K562 (cell line): ENCODE data around the gene SRSF9. TPM values are rescaled to one million over a fixed set of nuclear protein-coding genes. Genes with fewer than 3 reads are reported as not detected.
A peak's percentile ranks its signal among the peaks of the same experiment; 100 is the strongest.

Experiments used
- CEBPB ChIP-seq: fragments of 450-650 bp; IDR thresholded peaks from 2 replicates; pipeline ENCODE4 v1.6.1; 2016; ENCODE audit warnings: missing genetic modification characterization, missing compliant biosample characterization
- CEBPZ ChIP-seq: fragments of 150-350 bp; IDR thresholded peaks from 2 replicates; pipeline ENCODE4 v1.6.1; 2014; ENCODE audit warnings: low read depth, mild to moderate bottlenecking, low read length, borderline replicate concordance
- GTF2A2 ChIP-seq: IDR thresholded peaks from 2 replicates; pipeline ENCODE4 v1.6.1; 2016; ENCODE audit warnings: mild to moderate bottlenecking, missing genetic modification characterization, missing compliant biosample characterization
- ILK ChIP-seq: fragments of 450-650 bp; IDR thresholded peaks from 2 replicates; pipeline ENCODE4 v1.6.1; 2016; ENCODE audit warnings: missing genetic modification characterization, low read depth, mild to moderate bottlenecking, missing compliant biosample characterization, moderate library complexity, borderline replicate concordance
- KAT2B ChIP-seq: IDR thresholded peaks from one replicate; pipeline ENCODE4 v1.6.1; 2012; ENCODE audit warnings: low read depth, mild to moderate bottlenecking, control low read depth, inconsistent platforms, low read length, moderate library complexity
- KLF10 ChIP-seq: fragments of 250-450 bp; sonication (Bioruptor Pico); IDR thresholded peaks from 2 replicates; pipeline ENCODE4 v1.6.1; 2021; ENCODE audit warnings: matching md5 sums
- KLF6 ChIP-seq: fragments of 250-450 bp; sonication (Bioruptor Pico); IDR thresholded peaks from 2 replicates; pipeline ENCODE4 v1.4.0; 2020; ENCODE audit warnings: mild to moderate bottlenecking, moderate library complexity, borderline replicate concordance
- MEIS2 ChIP-seq: fragments of 450-650 bp; IDR thresholded peaks from 2 replicates; pipeline ENCODE4 v1.6.1; 2014; ENCODE audit warnings: mild to moderate bottlenecking; ENCODE audit not compliant: partially characterized antibody
- NKRF ChIP-seq: fragments of 450-650 bp; IDR thresholded peaks from 2 replicates; pipeline ENCODE4 v1.6.1; 2016; ENCODE audit warnings: borderline replicate concordance
- SMARCC2 ChIP-seq: fragments of 450-650 bp; IDR thresholded peaks from 2 replicates; pipeline ENCODE4 v1.6.1; 2017; ENCODE audit warnings: antibody characterized with exemption, moderate library complexity, mild to moderate bottlenecking, low read depth
- TCF7L2 ChIP-seq: fragments of 150-350 bp; IDR thresholded peaks from 2 replicates; pipeline ENCODE4 v1.6.1; 2016; ENCODE audit warnings: low read depth, mild to moderate bottlenecking, low read length, moderate library complexity
- ZBTB9 ChIP-seq: fragments of 450-650 bp; formaldehyde crosslinking; IDR thresholded peaks from 2 replicates; pipeline ENCODE4 v1.4.0; 2020; ENCODE audit warnings: mild to moderate bottlenecking, moderate library complexity
- ZNF140 ChIP-seq: fragments of 250-450 bp; sonication (Bioruptor Pico); IDR thresholded peaks from 2 replicates; pipeline ENCODE4 v1.8.0; 2021; ENCODE audit warnings: moderate library complexity, mild to moderate bottlenecking, inconsistent platforms
- ZNF280B ChIP-seq: fragments of 250-450 bp; sonication (Bioruptor Pico); IDR thresholded peaks from 2 replicates; pipeline ENCODE4 v1.5.1; 2021; ENCODE audit warnings: mild to moderate bottlenecking
- ZNF282 ChIP-seq: sonication (generic); formaldehyde crosslinking; IDR thresholded peaks from 2 replicates; pipeline ENCODE4 v1.8.1; 2023; ENCODE audit warnings: missing genetic modification reagents
- ZNF586 ChIP-seq: fragments of 450-650 bp; formaldehyde crosslinking; conservative IDR thresholded peaks from 2 replicates; pipeline ENCODE4 v1.4.0; 2020; ENCODE audit warnings: mild to moderate bottlenecking, moderate library complexity
- ZNF766 ChIP-seq: fragments of 200-800 bp; sonication (Bioruptor generic); conservative IDR thresholded peaks from 2 replicates; pipeline ENCODE4 v1.6.1; 2016; ENCODE audit warnings: missing genetic modification characterization, missing compliant biosample characterization
- polyA plus RNA-seq, 8 experiments: library from polyadenylated mRNA; depleted of rRNA in 4 of 8; stranded (reverse) in 5 of 8; unstranded in 3 of 8; fragments of >200 nt; fragmentation: Nextera tagmentation in 2 of 8; fragmentation: Illumina TruSeq in 1 of 8; extraction: Ambion mirVana in 2 of 8; extraction: Trizol in 1 of 8; gene quantifications; 2 replicates each; pipeline versions ENCODE4 v1.2.1 to v1.2.3, GENCODE V29; 2011 to 2014; ENCODE audit warnings: inconsistent platforms in 1 of 8, missing spikeins in 1 of 8
- total RNA-seq, 7 experiments: library from RNA; depleted of rRNA in 6 of 7; stranded (reverse); fragments of >200 nt in 6 of 7; fragmentation: Illumina TruSeq in 2 of 7; extraction: Trizol in 2 of 7; gene quantifications; 2 replicates each; pipeline versions ENCODE4 v1.2.1 to v1.2.3, GENCODE V29; 2011 to 2021; ENCODE audit warnings: low replicate concordance in 1 of 7

SRSF9 gene
- total and polyA plus RNA-seq, 9 of the 15 experiments (the other 6 are each of a cell fraction or from before 2014, with no cell fraction given), result 40.3 to 291 (median 230) TPM

- TF ChIP-seq ZNF282 (no peak), SMARCC2 (no peak), ZBTB9 (no peak), ILK (no peak), KAT2B (no peak), CEBPZ (no peak), ZNF766 (CRISPR knock-in tag) (no peak), CEBPB (tag) (no peak), MEIS2 (no peak), ZNF140 (CRISPR knock-in tag) (no peak), KLF6 (CRISPR knock-in tag) (no peak), NKRF (peak; percentile 58; the same call in 1 of the 2 replicates), KLF10 (no peak), GTF2A2 (tag) (no peak), ZNF586 (CRISPR knock-in tag) (no peak), TCF7L2 (no peak), ZNF280B (CRISPR knock-in tag) (no peak)
Measured at GRCh38 chr12:120496413-120497340, 27.1 kb upstream of the SRSF9 start (continued).
